ENCODE results near the gene AEBP2.

DNA sequence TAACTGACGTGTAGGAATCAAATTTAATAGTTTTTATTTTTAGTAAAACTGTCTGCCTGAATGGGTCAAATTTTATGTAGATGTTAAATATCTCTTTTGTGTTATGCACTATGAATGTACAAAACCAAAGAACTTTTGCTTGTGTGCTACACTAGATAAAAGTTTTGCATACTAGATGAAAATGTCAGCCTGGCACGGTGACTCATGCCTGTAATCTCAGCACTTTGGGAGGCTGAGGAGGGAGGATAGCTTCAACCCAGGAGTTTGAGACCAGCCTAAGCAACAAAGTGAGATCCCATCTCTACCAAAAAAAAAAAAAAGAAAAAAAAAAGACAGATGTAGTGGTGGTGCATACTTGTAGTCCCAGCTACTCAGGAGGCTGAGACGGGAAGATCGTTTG is 11.1 kb downstream of the AEBP2 start:
- TF ChIP-seq POLR2AphosphoS5 (IDR thresholded peaks at IDR 0.05; ENCODE audit: low read depth, low read length) = no peak
- TF ChIP-seq REST (IDR thresholded peaks at IDR 0.05; ENCODE audit: insufficient read depth in 1 of 2, low read depth in 2 of 2, low read length in 2 of 2) = no peak
- no peak for TF ChIP-seq TAF1 (IDR thresholded peaks at IDR 0.05; ENCODE audit: borderline replicate concordance, insufficient read depth, low read length)
